Heart left ventricle (tissue), 13 donors: ENCODE data around the gene NOC3L.

ENCODE experiments used
- POLR2A ChIP-seq, 2 donors: fragments of 450-650 bp; IDR thresholded peaks; one replicate each; pipeline ENCODE4 v1.6.1; 2017; ENCODE audit warnings: antibody characterized with exemption in 2 of 2, mild to moderate bottlenecking in 2 of 2, moderate library complexity in 2 of 2
- TF ChIP-seq, protein P1 (sequence below), 12 donors: fragments of 200-600 bp; sonication (generic) in 4 of 12; IDR thresholded peaks; one replicate each; pipeline versions ENCODE4 v1.5.0 to v1.8.0; 2018 to 2022; ENCODE audit warnings: antibody characterized with exemption in 12 of 12, mild to moderate bottlenecking in 5 of 12
- donor health status: ischemic (EF 13 %, LVEDD 7.1; RV severe dilation, severe dysfunction).
- donor health status: DM: no; HTN: yes; CAD: no.
- donor health status: DM: no; HTN: no; CAD: no.
- donor health status: ischemic (EF 25% LVEDD 6.9; RV normal size, moderate dysfunction).
- donor health status: ischemic (EF 25% LVEDD 5.7; RV mildly dilated, moderate dysfunction).
- donor health status: ischemic (EF 35%, LVEDD 5.7; RV mildly dilated, moderate dysfunction).
- donor health status: nonischemic (EF 11% LVEDD 7.7; RV severe dilation, severe dysfunction).
- donor health status: DM: yes; HTN: yes; CAD: no.
- donor health status: PGD.
- donor health status: ischemic (EF 29% LVEDD 5.4; RV normal size, mild dysfunction).
- donor health status: nonischemic (EF 23%, LVEDD 6.1; RV moderate dilation, normal function).

DNA sequence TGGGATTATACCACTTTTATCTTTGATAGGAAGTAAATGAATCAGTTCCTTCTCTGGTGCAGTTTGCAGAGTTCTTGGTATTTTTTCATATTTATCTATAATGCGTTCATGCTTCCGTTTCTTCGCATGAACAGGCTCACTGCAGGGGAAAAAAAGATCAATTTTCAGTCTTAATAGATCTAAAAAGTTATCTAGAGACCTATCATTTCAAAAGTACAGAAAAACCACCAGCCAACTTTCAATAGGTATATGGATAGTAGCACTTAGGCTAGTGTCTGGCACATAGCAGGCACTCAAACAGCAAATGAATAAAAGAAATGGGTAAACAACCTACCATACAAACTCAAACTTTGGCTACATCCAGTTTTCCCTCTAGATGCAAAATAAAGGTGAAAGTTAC lies 5.5 kb downstream of the NOC3L start:
- TF ChIP-seq, protein P1, sequence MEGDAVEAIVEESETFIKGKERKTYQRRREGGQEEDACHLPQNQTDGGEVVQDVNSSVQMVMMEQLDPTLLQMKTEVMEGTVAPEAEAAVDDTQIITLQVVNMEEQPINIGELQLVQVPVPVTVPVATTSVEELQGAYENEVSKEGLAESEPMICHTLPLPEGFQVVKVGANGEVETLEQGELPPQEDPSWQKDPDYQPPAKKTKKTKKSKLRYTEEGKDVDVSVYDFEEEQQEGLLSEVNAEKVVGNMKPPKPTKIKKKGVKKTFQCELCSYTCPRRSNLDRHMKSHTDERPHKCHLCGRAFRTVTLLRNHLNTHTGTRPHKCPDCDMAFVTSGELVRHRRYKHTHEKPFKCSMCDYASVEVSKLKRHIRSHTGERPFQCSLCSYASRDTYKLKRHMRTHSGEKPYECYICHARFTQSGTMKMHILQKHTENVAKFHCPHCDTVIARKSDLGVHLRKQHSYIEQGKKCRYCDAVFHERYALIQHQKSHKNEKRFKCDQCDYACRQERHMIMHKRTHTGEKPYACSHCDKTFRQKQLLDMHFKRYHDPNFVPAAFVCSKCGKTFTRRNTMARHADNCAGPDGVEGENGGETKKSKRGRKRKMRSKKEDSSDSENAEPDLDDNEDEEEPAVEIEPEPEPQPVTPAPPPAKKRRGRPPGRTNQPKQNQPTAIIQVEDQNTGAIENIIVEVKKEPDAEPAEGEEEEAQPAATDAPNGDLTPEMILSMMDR (IDR thresholded peaks at IDR 0.05): no peak
- TF ChIP-seq POLR2A (IDR thresholded peaks at IDR 0.05): no peak
